HG03442 (cell line): Measurements from ENCODE around the gene KLK12.

Source experiments
- ATAC-seq: cut with Tn5 transposase; IDR thresholded peaks from one replicate; pipeline ENCODE4 v1.9.1; 2021; ENCODE audit warnings: mild to moderate bottlenecking, moderate library complexity; ENCODE audit not compliant: unreplicated experiment

KLK12 gene

DNA sequence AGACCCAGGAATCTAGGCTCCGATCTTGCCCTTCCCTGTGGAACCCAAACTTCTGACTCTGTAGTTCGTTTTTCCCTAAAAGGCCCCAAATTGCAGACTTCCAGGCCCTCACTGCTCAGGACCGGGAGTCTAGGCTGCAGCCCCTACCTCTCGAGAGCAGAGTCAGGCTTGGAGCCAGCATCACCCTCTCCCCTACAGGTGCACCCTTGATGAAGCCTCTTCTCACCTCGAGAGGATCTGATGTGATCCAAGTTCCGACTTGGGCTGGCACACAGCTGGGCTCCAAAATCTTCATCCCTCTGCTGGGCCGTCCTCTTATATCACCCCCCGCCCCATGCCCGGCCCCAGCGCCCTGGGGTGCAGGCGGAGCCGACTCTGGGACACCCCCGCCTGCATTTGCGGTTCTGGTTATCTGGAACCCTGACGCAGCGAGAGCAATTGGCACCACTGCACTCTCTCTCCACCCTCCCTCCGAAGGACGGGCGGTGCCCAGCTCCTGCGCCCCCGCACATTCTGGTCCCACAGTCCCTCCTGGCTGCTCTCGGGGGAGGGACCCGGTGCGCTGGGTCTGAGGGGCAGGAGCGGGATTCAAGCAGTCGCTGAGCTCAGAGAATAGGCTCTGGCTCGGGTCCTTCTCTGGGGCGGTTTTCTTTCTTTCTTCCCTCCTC lies 51.0 kb downstream of the KLK12 start, which contains the start of gene KLK7:
KLK7 (minus strand) TSS at position 293 of the 668 bp plus-strand sequence. CDS start 1,518 bp downstream, outside the sequence.
- ATAC-seq, result no peak

DNA sequence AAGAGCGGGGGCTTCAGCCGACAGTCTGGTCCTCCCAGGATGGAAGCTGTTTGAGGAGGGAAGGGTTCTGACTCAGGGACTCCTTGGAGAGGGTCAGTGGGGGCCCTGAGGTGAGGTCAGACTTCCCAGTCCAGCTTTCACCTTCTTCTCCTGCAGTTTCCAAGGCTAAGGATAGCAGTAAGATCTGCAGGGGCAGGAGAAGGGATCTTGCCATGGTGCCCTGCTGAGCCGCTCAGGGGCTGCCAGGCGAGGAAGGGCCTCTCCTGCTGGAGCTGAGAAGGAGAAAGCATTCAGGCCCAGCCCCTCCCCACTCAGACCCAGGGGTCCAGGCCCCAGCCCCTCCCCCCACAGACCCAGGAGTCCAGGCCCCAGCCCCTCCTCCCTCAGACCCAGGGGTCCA lies 52.6 kb downstream of the KLK12 start:
- ATAC-seq, result no peak

DNA sequence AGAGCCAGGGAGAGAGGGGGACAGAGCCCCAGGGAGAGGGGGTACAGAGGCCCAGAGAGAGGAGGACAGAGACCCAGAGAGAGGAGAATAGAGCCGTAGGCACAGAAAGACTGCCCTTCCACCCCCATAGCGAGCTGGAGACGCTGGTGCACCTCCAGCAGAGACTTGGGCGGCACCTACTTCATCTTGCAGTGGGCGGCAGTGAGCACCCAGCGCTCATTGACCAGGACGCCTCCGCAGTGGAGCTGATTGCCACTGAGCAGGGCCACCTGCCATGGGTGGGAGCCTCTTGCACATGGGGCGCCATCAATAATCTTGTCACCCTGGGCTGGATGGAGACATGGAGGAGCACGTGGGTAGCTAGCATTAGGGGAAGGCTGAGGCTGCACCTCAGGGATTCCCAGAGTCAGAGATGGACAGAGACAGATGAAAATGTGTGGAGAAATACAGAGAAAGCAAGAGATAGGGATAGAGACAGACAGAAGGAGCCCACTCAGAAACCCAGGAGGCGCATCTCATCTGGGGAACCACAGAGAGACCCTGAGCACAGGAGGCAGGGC lies 53.1 kb downstream of the KLK12 start:
- ATAC-seq, result no peak

DNA sequence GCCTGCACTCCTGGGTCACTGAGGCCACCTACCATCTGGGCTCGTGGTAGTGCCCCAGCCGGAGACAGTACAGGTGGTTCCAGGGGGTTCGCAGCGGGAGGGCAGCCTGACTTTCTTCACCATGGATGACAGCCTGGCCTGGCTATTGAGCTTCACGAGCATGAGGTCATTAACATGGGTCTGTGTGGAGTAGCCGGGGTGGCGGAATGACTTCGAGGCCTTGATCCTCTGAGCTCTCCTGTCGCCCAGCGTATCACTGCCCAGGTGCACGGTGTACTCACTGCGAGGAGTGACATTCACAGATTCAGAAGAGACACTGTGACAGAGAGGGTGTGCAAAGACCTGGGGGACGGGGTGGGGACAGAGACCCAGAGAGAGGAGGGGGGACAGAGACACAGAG lies 54.6 kb downstream of the KLK12 start:
- no peak for ATAC-seq

DNA sequence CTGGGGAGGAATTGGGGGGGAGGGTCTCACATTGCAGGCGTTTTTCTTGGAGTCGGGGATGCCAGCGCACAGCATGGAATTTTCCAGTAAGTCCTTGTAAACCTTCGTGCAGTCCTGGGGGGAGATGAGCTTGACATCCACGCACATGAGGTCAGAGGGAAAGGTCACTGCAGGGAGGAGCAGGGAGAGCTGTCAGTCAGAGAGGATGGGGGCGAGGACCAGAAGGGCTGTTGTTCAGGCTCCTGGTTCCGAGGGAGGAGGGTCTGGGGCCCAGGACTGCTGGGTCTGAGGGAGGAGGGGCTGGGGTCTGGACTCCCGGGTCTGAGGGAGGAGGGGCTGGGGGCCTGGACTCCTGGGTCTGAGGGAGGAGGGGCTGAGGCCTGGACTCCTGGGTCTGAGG lies 55.0 kb downstream of the KLK12 start:
- no peak for ATAC-seq
